Activated naive CD8-positive, alpha-beta T cell treated with anti-CD3 and anti-CD28 coated beads, Interleukin-2, amount 50 U/mL, for 24 hours (primary cell): ENCODE results near the gene AQP9.
A peak's percentile ranks its signal among the peaks of the same experiment; 100 is the strongest.

Source experiments
- ATAC-seq: fragments of 150-1000 bp; cut with Tn5 transposase; one replicate; pipeline ENCODE4 v1.10.0; 2021
- DNase-seq: peaks from one replicate; pipeline ENCODE4 v3.0.0; 2021
- H3K27ac Mint-ChIP-seq: one replicate; pipeline ENCODE4 v1.8.0; 2021; ENCODE audit warnings: mild to moderate bottlenecking, mixed read lengths
- H3K27me3 Mint-ChIP-seq: one replicate; pipeline ENCODE4 v1.8.0; 2021; ENCODE audit warnings: mixed read lengths
- H3K36me3 Mint-ChIP-seq: one replicate; pipeline ENCODE4 v1.8.0; 2021; ENCODE audit warnings: low read depth, mixed read lengths
- H3K4me1 Mint-ChIP-seq: one replicate; pipeline ENCODE4 v1.8.0; 2021; ENCODE audit warnings: mixed read lengths
- H3K4me3 Mint-ChIP-seq: one replicate; pipeline ENCODE4 v1.8.0; 2021; ENCODE audit warnings: mild to moderate bottlenecking, moderate library complexity, mixed read lengths
- H3K9me3 Mint-ChIP-seq: one replicate; pipeline ENCODE4 v1.8.0; 2021; ENCODE audit warnings: mixed read lengths

The AQP9 gene

GRCh38 chr15:58124585-58124984 lies 13.6 kb upstream of the AQP9 start:
- Mint-ChIP-seq H3K4me1 (no peaks in the 10 kb centered on the region), H3K27me3 (peaks cover 20% of the 10 kb centered on the region), H3K27ac (no peak overlapping the region), H3K9me3 (peaks cover 3% of the 10 kb centered on the region), H3K4me3 (no peak overlapping the region), H3K36me3 (no peaks in the 10 kb centered on the region)
- DNase-seq (no peak), ATAC-seq (no peak)

DNA sequence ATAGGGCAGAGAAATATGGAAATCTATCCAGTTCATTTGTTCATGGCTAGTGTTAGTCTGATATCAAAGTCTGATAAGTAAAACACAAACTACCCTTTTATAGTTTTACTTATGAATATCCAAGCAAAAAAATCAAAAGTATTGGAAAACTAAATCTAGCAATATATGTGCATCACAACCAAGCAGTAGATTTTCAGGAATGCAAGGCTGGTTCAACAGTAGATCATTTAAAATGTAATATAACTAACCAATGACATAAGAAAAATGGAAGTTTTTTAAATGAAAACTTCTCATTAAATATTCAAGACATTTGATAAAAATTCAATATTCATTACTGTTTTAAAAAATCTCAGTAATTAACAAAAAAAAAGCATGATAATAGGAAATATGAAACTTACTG lies 12.8 kb upstream of the AQP9 start:
- Mint-ChIP-seq H3K36me3 (no peaks in the 10 kb centered on the region), H3K4me3 (no peak overlapping the region)

GRCh38 chr15:58134886-58135285 lies 3.3 kb upstream of the AQP9 start:
- ATAC-seq (no peak), DNase-seq (no peak)
- H3K36me3 Mint-ChIP-seq = no peaks in the 10 kb centered on the region
- H3K4me1 Mint-ChIP-seq = peaks cover 15% of the 10 kb centered on the region
- H3K4me3 Mint-ChIP-seq = no peak overlapping the region
- H3K27ac Mint-ChIP-seq = no peak overlapping the region
- peaks cover 15% of the 10 kb centered on the region for H3K27me3 Mint-ChIP-seq
- no peaks in the 10 kb centered on the region for H3K9me3 Mint-ChIP-seq

More for the DNA sequence above, 12.8 kb upstream of the AQP9 start:
- ATAC-seq (no peak), DNase-seq (no peak)
- Mint-ChIP-seq H3K4me1 (no peaks in the 10 kb centered on the region), H3K9me3 (peaks cover 3% of the 10 kb centered on the region), H3K27ac (no peak overlapping the region), H3K27me3 (peaks cover 20% of the 10 kb centered on the region)

- H3K27me3 Mint-ChIP-seq = peaks cover 15% of the 10 kb centered on the region
- no peak overlapping the region for H3K27ac Mint-ChIP-seq
- H3K9me3 Mint-ChIP-seq = no peaks in the 10 kb centered on the region
- no peak for DNase-seq
- ATAC-seq = no peak
- H3K36me3 Mint-ChIP-seq = no peaks in the 10 kb centered on the region
- H3K4me3 Mint-ChIP-seq = no peak overlapping the region
- peaks cover 15% of the 10 kb centered on the region for H3K4me1 Mint-ChIP-seq
Observed at GRCh38 chr15:58135511-58136174, 2.5 kb upstream of the AQP9 start.

- no peak overlapping the region for H3K27ac Mint-ChIP-seq
- ATAC-seq = no peak
Observed at GRCh38 chr15:58136731-58137130, 1.4 kb upstream of the AQP9 start.

GRCh38 chr15:58137686-58138085 lies 495 bp upstream of the AQP9 start:
- peaks cover 17% of the 10 kb centered on the region for H3K27me3 Mint-ChIP-seq
- DNase-seq (no peak), ATAC-seq (peak; percentile 28)
- no peak overlapping the region for H3K27ac Mint-ChIP-seq
- H3K36me3 Mint-ChIP-seq = no peaks in the 10 kb centered on the region
- no peaks in the 10 kb centered on the region for H3K9me3 Mint-ChIP-seq
- peaks cover 15% of the 10 kb centered on the region for H3K4me1 Mint-ChIP-seq
- H3K4me3 Mint-ChIP-seq = no peak overlapping the region

More at GRCh38 chr15:58136731-58137130, 1.4 kb upstream of the AQP9 start:
- no peaks in the 10 kb centered on the region for H3K36me3 Mint-ChIP-seq
- H3K4me3 Mint-ChIP-seq = no peak overlapping the region
- no peaks in the 10 kb centered on the region for H3K9me3 Mint-ChIP-seq
- H3K27me3 Mint-ChIP-seq = peaks cover 15% of the 10 kb centered on the region
- no peak for DNase-seq
- peaks cover 15% of the 10 kb centered on the region for H3K4me1 Mint-ChIP-seq

GRCh38 chr15:58139276-58139988 lies 1.3 kb downstream of the AQP9 start:
- Mint-ChIP-seq H3K4me3 (no peak overlapping the region), H3K36me3 (no peaks in the 10 kb centered on the region), H3K27ac (no peak overlapping the region), H3K4me1 (peaks cover 15% of the 10 kb centered on the region), H3K9me3 (no peaks in the 10 kb centered on the region), H3K27me3 (peaks cover 13% of the 10 kb centered on the region)
- ATAC-seq (no peak), DNase-seq (no peak)

DNA sequence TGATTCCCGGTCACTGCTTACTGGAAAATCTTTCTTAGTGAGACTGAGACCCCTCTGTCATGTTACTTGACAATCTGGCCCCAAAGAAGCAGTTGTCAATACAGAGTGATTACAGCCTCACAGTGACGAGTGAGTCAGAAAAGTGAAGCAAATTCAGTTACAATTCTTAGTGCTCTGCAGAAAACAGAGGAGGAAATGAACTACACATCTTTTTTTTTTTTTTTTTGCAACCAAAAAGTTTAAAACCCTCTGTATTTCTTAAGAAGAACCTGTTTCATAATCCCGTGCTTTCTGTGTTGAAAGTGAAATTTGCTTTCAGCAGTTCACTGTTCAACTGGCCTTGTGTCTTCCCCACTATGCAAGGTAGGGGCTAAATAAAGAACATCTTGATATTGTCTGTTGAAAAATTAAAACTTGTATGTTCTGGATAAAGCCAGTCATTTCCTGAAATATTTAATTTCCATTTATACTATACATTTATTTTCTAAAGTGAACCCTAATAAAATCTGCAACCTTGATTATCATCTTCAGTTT lies 1.9 kb downstream of the AQP9 start:
- Mint-ChIP-seq H3K27me3 (peaks cover 10% of the 10 kb centered on the region), H3K9me3 (no peaks in the 10 kb centered on the region), H3K4me3 (no peak overlapping the region), H3K27ac (no peak overlapping the region), H3K4me1 (peaks cover 15% of the 10 kb centered on the region), H3K36me3 (no peaks in the 10 kb centered on the region)
- DNase-seq (no peak), ATAC-seq (no peak)

GRCh38 chr15:58141894-58142293 lies 3.7 kb downstream of the AQP9 start:
- no peaks in the 10 kb centered on the region for H3K9me3 Mint-ChIP-seq
- peaks cover 14% of the 10 kb centered on the region for H3K27me3 Mint-ChIP-seq

DNA sequence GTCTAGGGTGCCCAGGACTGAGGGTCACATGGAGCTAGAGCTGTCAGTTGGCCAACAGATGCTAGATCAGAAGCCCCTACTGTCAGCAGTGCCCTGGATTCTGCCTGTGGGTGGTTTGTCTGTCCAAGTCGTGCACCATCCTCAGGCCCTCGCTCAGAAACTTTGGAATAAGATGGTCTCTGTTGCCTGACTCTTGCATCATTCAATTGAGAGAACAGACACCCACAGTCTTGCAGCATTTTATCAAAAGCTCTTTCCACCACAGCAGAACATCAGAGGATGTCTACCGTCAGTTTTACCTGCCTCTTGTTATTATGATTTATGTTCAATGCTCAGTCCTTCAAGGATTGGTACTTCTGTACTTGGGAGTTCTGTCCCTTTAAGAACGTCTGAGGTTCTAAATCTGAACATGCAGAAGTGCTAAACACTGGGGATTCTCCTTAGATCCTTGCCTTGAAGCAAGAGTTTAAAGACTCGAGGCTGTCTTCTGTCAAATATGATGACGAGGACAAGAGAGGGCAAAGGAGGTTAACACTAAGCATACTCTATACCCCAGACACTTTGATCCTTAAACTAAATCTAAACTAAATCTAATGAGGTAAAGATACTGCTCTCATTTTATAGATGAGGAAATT lies 4.8 kb downstream of the AQP9 start:
- no peak overlapping the region for H3K27ac Mint-ChIP-seq
- no peak overlapping the region for H3K4me3 Mint-ChIP-seq
- no peaks in the 10 kb centered on the region for H3K36me3 Mint-ChIP-seq
- H3K9me3 Mint-ChIP-seq = no peaks in the 10 kb centered on the region
- H3K4me1 Mint-ChIP-seq = peaks cover 3% of the 10 kb centered on the region
- H3K27me3 Mint-ChIP-seq = peaks cover 12% of the 10 kb centered on the region
- DNase-seq (no peak), ATAC-seq (no peak)

More at GRCh38 chr15:58141894-58142293, 3.7 kb downstream of the AQP9 start:
- H3K36me3 Mint-ChIP-seq = no peaks in the 10 kb centered on the region
- no peak overlapping the region for H3K27ac Mint-ChIP-seq
- DNase-seq = no peak
- ATAC-seq = no peak
- H3K4me3 Mint-ChIP-seq = no peak overlapping the region
- H3K4me1 Mint-ChIP-seq = peaks cover 8% of the 10 kb centered on the region

GRCh38 chr15:58145606-58146005 lies 7.4 kb downstream of the AQP9 start:
- Mint-ChIP-seq H3K36me3 (no peaks in the 10 kb centered on the region), H3K9me3 (no peaks in the 10 kb centered on the region), H3K4me3 (no peak overlapping the region), H3K27me3 (peaks cover 10% of the 10 kb centered on the region), H3K4me1 (no peaks in the 10 kb centered on the region), H3K27ac (no peak overlapping the region)
- ATAC-seq (no peak), DNase-seq (no peak)

DNA sequence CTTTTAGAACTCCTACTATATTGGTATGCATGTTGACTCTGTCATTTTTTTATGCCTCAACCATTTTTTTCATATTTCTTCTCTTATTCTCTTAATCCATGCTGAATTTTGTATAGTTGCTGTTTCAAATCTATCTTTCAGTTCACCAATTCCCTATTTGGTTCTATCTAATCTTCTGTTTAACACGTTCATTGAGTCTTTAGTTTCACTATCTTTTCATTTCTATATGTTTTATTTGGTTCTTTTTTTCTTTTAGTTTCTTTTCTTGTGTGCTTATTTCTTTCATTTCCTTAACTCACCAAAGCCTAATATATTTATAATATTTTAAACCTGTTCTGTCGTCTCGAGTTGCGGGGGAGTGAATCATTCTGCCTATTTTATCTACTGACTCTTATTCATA lies 8.0 kb downstream of the AQP9 start:
- Mint-ChIP-seq H3K9me3 (no peaks in the 10 kb centered on the region), H3K27ac (no peak overlapping the region), H3K4me1 (no peaks in the 10 kb centered on the region), H3K36me3 (no peaks in the 10 kb centered on the region), H3K4me3 (no peak overlapping the region), H3K27me3 (peaks cover 10% of the 10 kb centered on the region)
- ATAC-seq = no peak
- no peak for DNase-seq

GRCh38 chr15:58146749-58147148 lies 8.6 kb downstream of the AQP9 start:
- Mint-ChIP-seq H3K27ac (no peak overlapping the region), H3K27me3 (peaks cover 10% of the 10 kb centered on the region), H3K4me1 (no peaks in the 10 kb centered on the region), H3K36me3 (no peaks in the 10 kb centered on the region), H3K9me3 (no peaks in the 10 kb centered on the region), H3K4me3 (no peak overlapping the region)
- ATAC-seq (no peak), DNase-seq (no peak)

- peaks cover 7% of the 10 kb centered on the region for H3K27me3 Mint-ChIP-seq
- no peaks in the 10 kb centered on the region for H3K36me3 Mint-ChIP-seq
- no peaks in the 10 kb centered on the region for H3K9me3 Mint-ChIP-seq
- no peak overlapping the region for H3K4me3 Mint-ChIP-seq
- H3K27ac Mint-ChIP-seq = no peak overlapping the region
- H3K4me1 Mint-ChIP-seq = no peaks in the 10 kb centered on the region
- ATAC-seq (no peak), DNase-seq (no peak)
Observed at GRCh38 chr15:58147171-58147611, 9.0 kb downstream of the AQP9 start.

DNA sequence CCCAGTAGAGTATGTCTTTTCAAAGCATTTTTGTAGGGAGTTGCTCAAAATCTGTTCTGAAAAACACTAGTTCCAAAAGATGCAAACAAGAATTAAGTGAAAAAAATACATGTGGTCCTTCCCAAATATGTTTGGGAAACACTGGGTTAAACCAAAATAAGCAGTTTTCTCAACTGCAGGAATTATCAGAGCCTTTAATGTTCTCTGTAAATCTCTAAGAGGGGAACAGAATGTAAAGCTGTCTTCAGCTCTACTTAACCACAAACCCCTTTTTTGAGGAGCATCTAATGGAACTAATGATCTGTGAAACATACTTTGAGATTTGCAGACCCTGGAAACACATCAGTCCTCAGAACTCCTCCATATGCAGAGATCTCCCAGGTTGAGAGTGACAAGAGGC lies 9.9 kb downstream of the AQP9 start:
- ATAC-seq (no peak), DNase-seq (no peak)
- no peaks in the 10 kb centered on the region for H3K36me3 Mint-ChIP-seq

More for the DNA sequence above, 9.9 kb downstream of the AQP9 start:
- no peaks in the 10 kb centered on the region for H3K4me1 Mint-ChIP-seq
- H3K27me3 Mint-ChIP-seq = peaks cover 7% of the 10 kb centered on the region
- no peaks in the 10 kb centered on the region for H3K9me3 Mint-ChIP-seq
- H3K4me3 Mint-ChIP-seq = no peak overlapping the region
- no peak overlapping the region for H3K27ac Mint-ChIP-seq
